GM21717 (cell line): ENCODE results near the gene MATN1.

ENCODE experiments used
- ATAC-seq: cut with Tn5 transposase; IDR thresholded peaks from one replicate; pipeline ENCODE4 v1.9.1; 2021; ENCODE audit warnings: mild to moderate bottlenecking, moderate library complexity; ENCODE audit not compliant: unreplicated experiment

The MATN1 gene

GRCh38 chr1:30719406-30720270, 3.7 kb downstream of the MATN1 start:
- ATAC-seq: no peak

- peak; percentile 49 for ATAC-seq
Observed at GRCh38 chr1:30718636-30719405, 4.6 kb downstream of the MATN1 start.

DNA sequence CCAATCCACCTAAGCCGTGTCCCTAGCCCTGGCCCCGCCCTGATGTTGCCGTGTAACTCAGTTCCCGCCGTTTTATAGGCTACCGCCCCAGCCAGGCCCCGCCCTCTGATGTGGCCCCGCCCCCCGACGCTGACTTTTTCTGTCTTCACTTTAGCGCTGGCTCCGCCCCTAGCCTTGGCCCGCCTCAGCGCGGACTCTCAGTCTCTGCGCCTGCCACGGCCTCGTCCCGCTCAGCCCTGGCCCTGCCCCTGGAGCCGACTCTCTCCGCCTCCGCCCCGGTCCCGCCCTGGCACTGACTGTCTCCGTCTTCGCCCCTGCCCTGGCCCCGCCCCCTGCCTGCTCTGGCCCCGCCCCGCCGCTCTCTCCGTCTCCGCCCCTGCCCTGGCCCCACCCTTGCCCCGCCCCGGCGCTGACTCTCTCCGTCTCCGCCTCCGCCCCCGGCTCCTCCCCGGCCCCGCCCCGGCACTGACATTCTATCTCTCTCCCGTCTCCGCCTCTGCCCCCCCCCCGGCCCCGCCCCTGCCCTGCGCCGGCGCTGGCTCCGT, 5.2 kb downstream of the MATN1 start:
- ATAC-seq: peak; percentile 76

DNA sequence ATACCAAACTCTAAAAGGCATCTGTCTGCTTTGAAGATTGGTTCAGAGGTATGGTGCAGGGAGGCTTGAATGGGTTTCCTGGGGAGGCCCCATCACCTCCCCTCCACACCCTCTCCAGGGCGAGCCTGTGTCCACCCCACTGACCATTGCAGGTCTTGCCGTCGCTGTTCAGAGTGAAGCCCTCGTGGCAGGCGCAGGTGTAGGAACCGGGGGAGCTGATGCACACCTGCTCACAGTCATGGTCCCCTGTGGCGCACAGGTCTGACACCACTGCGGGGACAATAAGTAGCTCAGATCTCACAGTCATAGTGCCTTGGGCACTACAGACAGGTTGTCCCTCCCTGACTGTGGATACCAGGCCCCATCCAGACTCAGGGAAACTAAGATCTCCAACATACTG, 6.7 kb downstream of the MATN1 start:
- no peak for ATAC-seq

GRCh38 chr1:30715886-30716285, 7.5 kb downstream of the MATN1 start:
- no peak for ATAC-seq

- no peak for ATAC-seq
Observed at GRCh38 chr1:30715216-30715615, 8.2 kb downstream of the MATN1 start.

GRCh38 chr1:30714536-30715090, 8.8 kb downstream of the MATN1 start:
- no peak for ATAC-seq

GRCh38 chr1:30714025-30714424, 9.4 kb downstream of the MATN1 start:
- ATAC-seq: no peak

DNA sequence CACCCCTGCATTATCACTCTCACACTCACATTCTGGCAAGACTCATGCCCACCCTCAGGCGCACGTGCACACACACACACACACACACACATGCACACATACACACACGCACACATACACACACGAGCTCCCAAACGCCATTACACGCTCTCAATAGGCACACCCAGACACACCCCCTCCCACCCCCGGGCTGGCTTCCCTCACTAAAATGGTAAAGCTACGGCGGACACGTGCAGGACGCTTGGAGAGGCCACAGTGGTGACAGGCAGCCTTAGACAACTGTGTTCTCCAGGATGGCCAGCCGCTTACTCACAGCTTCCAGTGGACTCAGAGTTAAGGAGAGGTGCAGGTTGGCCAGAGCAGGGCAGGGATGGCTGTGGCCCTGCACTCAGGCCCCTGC, 10.1 kb downstream of the MATN1 start:
- ATAC-seq: no peak

DNA sequence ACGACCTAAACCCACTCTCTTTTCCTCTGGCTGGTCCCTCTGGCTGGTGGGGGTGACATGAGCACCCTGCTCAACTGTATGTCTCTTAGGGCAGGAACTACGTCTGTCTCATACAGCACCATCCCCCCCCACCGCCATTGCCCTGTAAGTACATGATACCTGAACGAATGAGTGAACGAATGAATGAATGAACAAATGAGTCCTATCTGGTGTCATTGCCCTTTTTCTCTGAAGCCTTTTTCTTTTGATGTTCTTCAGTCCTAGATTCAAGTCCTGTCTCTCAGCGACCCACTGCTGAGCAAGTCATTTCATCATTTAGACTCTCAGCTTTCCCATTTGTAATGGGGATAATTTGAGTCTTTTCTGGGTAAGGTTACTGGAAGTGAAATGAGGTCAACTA, 10.8 kb downstream of the MATN1 start:
- ATAC-seq: no peak

GRCh38 chr1:30710407-30710806, 13.0 kb downstream of the MATN1 start:
- ATAC-seq: no peak

DNA sequence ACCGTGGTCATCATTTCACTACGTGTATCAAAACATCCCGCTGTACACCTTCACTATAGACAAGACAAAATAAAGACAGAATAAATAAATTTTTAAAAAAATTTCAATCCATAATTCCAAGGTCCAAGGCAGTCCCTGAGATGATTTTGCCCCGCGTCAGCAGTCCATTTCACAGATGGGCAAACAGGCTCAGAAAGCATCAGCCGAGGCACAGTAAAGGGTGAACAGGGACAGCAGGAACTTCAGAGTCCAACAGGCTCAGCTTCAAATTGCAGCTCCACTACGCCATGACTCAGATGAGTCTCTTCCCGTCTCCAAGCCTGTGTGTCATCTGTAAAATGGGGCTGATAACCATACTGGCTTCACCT, 15.0 kb downstream of the MATN1 start:
- ATAC-seq: no peak

- no peak for ATAC-seq
Observed at GRCh38 chr1:30707412-30708360, 15.7 kb downstream of the MATN1 start.

DNA sequence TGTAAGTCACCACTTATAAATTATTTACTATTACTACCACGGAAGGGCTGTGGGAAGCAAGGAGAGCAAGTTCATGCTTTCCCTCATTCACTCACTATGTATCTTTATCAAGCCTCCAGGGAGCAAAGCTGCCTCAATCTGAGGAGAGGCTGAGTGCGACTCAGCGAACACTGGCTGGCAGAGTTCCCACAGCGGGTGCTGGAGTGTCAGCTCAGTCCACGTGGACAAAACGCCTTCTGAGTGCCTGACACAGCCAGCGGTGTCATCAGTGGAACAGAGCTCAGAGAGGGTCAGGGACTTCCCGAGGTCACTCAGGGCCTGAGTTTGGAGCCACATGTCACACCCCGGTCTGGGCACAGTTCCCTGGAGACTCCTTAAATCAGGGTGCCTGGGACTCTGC, 16.9 kb downstream of the MATN1 start:
- ATAC-seq: no peak

- ATAC-seq: no peak
Observed at GRCh38 chr1:30705698-30706097, 17.7 kb downstream of the MATN1 start.

GRCh38 chr1:30704765-30705509, 18.4 kb downstream of the MATN1 start:
- ATAC-seq: no peak

GRCh38 chr1:30704271-30704670, 19.1 kb downstream of the MATN1 start:
- no peak for ATAC-seq

DNA sequence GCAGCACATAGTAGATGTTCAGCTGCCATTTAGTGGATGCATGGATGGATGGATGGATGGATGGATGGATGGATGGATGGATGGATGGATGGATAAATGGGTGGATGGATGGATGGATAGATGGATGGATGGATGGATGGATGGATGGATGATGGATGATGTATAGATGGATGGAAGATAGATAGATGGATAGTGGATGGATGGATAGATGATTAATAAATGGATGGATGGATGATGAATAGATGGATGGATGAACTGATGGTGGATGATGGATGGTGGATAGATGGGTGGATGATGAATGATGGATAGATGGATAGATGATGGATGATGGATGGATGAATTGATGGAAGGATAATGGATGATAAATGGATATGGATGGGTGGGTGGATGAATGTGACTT, 20.6 kb downstream of the MATN1 start:
- no peak for ATAC-seq

DNA sequence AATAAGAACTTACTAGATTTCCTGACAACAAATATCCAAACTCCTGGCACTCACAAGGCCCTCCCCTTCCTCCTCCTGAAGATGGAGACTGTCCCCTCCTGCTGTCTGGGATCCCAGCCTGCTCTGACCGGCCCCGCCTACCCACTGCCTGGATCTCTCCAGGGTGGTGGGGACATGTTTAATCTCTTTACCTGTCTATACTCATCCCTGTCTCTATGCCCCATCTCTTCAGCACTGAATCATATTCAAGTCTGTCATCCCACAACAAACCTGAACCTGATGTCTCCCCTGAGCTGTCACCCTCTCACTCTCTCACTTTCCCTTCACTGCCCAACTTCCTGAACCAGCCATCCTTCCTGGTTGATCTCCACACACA, 22.1 kb downstream of the MATN1 start:
- no peak for ATAC-seq
